ENCODE results near the gene KLF3. TPM values are rescaled to one million over a fixed set of nuclear protein-coding genes. Genes with fewer than 3 reads are reported as not detected.

Gene KLF3
- total RNA-seq, 1 experiment from 2014 or later, result 29.0 TPM

DNA sequence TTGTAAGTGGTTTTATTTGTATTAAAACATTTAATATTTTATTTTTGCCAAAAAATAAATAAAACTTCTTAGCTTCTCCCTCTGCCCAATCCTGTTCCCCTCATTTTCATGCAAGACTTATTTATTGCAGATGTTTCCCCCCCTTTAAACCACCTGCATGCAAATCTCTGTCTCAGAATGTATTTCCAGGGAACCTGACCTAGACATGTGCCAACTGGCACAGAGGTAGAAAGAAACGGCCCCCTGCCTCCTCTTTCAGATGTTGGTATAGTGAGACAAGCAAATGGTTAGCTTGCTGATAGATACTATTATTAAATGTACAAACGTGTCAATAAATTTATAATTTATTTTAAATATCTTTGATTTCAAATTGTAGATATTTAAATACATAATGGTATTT lies 47.1 kb downstream of the KLF3 start:
- Histone ChIP-seq H2BK12ac (ENCODE audit: insufficient read length, low read depth, low read length) (no peak overlapping the region), H2BK5ac (ENCODE audit: insufficient read length, low read length) (no peak overlapping the region), H3K27ac (ENCODE audit: insufficient read length, low read depth, low read length) (no peak overlapping the region), H3K4me2 (ENCODE audit: insufficient read depth, insufficient read length, low read length) (no peak overlapping the region), H3K23ac (ENCODE audit: insufficient read length, low read depth, low read length) (no peak overlapping the region), H3K79me2 (ENCODE audit: insufficient read depth, low read length) (no peaks in the 10 kb centered on the region), H3K14ac (ENCODE audit: insufficient read depth, low read length) (no peak overlapping the region), H2AFZ (ENCODE audit: low read length) (no peak overlapping the region), H3K18ac (ENCODE audit: insufficient read length, low read depth, low read length) (no peak overlapping the region), H4K91ac (ENCODE audit: insufficient read length, low read depth, low read length) (no peak overlapping the region), H4K20me1 (ENCODE audit: control insufficient read depth, insufficient read depth, insufficient read length) (no peaks in the 10 kb centered on the region), H2BK120ac (ENCODE audit: low read depth, low read length, poor library complexity, severe bottlenecking) (no peak overlapping the region), H3K9ac (ENCODE audit: extremely low read depth, insufficient read length, low read length) (no peak overlapping the region), H3K4ac (ENCODE audit: low read depth, low read length) (no peak overlapping the region), H4K8ac (replicated peaks; ENCODE audit: insufficient read length, low read depth, low read length) (no peak overlapping the region), H3K9me3 (ENCODE audit: control insufficient read depth, low read depth, low read length) (no peaks in the 10 kb centered on the region), H3T11ph (ENCODE audit: low read length) (no peak overlapping the region), H2AK5ac (ENCODE audit: insufficient read length, low read length) (no peak overlapping the region), H2BK15ac (ENCODE audit: low read depth, low read length) (no peak overlapping the region), H3K79me1 (ENCODE audit: insufficient read depth, low read depth, low read length, poor library complexity, severe bottlenecking) (no peaks in the 10 kb centered on the region), H3K56ac (ENCODE audit: insufficient read length, low read depth, low read length) (no peak overlapping the region), H4K5ac (ENCODE audit: insufficient read length, low read depth, low read length) (no peak overlapping the region), H3K4me1 (ENCODE audit: insufficient read depth, low read length) (no peaks in the 10 kb centered on the region), H3K23me2 (ENCODE audit: insufficient read length, low read depth, low read length, poor library complexity, severe bottlenecking) (no peaks in the 10 kb centered on the region), H3K27me3 (ENCODE audit: insufficient read depth, low read length) (no peaks in the 10 kb centered on the region), H2BK20ac (ENCODE audit: low read depth, low read length, poor library complexity, severe bottlenecking) (no peak overlapping the region)
- H3K27ac Mint-ChIP-seq, result no peak overlapping the region
- TF ChIP-seq, protein P1, sequence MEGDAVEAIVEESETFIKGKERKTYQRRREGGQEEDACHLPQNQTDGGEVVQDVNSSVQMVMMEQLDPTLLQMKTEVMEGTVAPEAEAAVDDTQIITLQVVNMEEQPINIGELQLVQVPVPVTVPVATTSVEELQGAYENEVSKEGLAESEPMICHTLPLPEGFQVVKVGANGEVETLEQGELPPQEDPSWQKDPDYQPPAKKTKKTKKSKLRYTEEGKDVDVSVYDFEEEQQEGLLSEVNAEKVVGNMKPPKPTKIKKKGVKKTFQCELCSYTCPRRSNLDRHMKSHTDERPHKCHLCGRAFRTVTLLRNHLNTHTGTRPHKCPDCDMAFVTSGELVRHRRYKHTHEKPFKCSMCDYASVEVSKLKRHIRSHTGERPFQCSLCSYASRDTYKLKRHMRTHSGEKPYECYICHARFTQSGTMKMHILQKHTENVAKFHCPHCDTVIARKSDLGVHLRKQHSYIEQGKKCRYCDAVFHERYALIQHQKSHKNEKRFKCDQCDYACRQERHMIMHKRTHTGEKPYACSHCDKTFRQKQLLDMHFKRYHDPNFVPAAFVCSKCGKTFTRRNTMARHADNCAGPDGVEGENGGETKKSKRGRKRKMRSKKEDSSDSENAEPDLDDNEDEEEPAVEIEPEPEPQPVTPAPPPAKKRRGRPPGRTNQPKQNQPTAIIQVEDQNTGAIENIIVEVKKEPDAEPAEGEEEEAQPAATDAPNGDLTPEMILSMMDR (conservative IDR thresholded peaks at IDR 0.05), result no peak
- H3K9me3 Mint-ChIP-seq, result peaks cover 3% of the 10 kb centered on the region in 2 experiments; a peak in 3 of 5 replicates
- no CpG with 5 or more reads among the region's 2 CpGs for WGBS (ENCODE audit: extremely low coverage, insufficient read length, low lambda C conversion rate)
- H3K4me1 Mint-ChIP-seq, result peaks cover 0 to 4% of the 10 kb centered on the region in 2 experiments; a peak in 1 of 4 replicates
- H3K27me3 Mint-ChIP-seq (ENCODE audit: low read depth), result no peaks in the 10 kb centered on the region
- peaks cover 0 to 4% (median 0%) of the 10 kb centered on the region in 3 experiments; a peak in 1 of 7 replicates for H3K36me3 Mint-ChIP-seq (ENCODE audit: insufficient read depth in 1 of 3, low read depth in 3 of 3)
- no peak for DNase-seq
- no peak overlapping the region for H3K4me3 Mint-ChIP-seq
